ENCODE measurements around the gene B9D1. TPM values are rescaled to one million over a fixed set of nuclear protein-coding genes. Genes with fewer than 3 reads are reported as not detected.

B9D1 gene
- total and polyA plus RNA-seq, 2 of the 13 experiments (the other 11 are each of a cell fraction or from before 2014, with no cell fraction given) = 27.7 to 31.1 TPM

DNA sequence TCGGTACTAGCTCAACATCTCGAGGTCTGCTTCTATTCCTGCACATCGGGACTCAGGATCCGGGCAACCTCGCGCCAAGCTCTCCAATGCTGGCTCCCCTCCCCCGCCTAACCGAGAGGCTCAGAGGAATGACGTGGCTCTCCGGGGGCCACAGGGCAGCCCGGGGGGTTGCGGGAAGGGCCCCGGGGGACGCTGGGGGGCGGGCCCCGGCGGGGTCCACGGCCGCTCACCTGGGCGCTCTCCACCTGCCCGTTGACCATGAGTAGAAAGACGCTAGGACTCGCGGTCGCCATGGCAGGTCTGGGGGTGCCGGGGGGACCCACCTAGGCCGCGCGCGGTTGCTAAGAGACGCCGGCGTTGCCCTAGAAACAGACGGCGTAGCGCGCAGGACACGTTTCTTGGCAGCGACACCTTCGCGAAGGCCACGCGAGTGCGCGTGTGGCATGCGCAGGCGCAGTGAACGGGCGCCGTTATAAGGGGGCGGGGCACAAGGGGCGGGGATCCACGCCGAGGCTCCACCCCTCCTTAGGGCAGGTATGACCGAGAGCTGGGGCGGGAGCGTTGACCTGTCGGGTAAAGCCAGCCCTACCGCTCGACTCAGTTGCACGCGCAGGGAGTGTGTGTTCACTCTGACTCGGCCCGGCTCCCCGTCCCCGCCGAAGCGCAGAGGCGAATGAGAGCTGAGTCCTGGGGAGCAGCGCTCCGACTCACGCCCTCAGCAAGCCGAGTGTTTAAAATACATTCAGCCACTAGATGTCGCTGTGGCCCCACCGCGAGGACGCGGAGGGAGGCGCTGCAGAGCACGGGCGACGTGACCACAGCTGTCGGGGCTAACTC, at the start of gene B9D1 (continued):
- TF ChIP-seq, protein P1, sequence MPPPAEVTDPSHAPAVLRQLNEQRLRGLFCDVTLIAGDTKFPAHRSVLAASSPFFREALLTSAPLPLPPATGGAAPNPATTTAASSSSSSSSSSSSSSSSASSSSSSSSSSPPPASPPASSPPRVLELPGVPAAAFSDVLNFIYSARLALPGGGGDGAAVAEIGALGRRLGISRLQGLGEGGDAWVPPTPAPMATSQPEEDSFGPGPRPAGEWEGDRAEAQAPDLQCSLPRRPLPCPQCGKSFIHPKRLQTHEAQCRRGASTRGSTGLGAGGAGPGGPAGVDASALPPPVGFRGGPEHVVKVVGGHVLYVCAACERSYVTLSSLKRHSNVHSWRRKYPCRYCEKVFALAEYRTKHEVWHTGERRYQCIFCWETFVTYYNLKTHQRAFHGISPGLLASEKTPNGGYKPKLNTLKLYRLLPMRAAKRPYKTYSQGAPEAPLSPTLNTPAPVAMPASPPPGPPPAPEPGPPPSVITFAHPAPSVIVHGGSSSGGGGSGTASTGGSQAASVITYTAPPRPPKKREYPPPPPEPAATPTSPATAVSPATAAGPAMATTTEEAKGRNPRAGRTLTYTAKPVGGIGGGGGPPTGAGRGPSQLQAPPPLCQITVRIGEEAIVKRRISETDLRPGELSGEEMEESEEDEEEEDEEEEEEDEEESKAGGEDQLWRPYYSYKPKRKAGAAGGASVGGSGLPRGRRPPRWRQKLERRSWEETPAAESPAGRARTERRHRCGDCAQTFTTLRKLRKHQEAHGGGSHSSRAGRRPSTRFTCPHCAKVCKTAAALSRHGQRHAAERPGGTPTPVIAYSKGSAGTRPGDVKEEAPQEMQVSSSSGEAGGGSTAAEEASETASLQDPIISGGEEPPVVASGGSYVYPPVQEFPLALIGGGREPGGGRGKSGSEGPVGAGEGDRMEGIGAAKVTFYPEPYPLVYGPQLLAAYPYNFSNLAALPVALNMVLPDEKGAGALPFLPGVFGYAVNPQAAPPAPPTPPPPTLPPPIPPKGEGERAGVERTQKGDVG (CRISPR knock-in tag; IDR thresholded peaks at IDR 0.05; ENCODE audit: borderline replicate concordance) = no peak
- TF ChIP-seq ZBTB8A (CRISPR knock-in tag; IDR thresholded peaks at IDR 0.05; ENCODE audit: borderline replicate concordance, low read depth) (peak; percentile 34; the same call in 1 of the 2 replicates), REL (CRISPR knock-in tag; conservative IDR thresholded peaks at IDR 0.05) (no peak), ZNF776 (CRISPR knock-in tag; IDR thresholded peaks at IDR 0.05) (peak; percentile 5; the same call in 1 of the 2 replicates), ZFP36L1 (CRISPR knock-in tag; IDR thresholded peaks at IDR 0.05) (peak; percentile 63; the same call in 1 of the 2 replicates), TOPORS (CRISPR knock-in tag; IDR thresholded peaks at IDR 0.05) (0 out of 2 replicates have a peak, but pooled peaks have one; percentile 42), REXO4 (CRISPR knock-in tag; IDR thresholded peaks at IDR 0.05; ENCODE audit: borderline replicate concordance) (no peak), ZNF33B (CRISPR knock-in tag; IDR thresholded peaks at IDR 0.05) (no peak), ZNF878 (CRISPR knock-in tag; IDR thresholded peaks at IDR 0.05) (no peak)
- TF ChIP-seq, protein P2, sequence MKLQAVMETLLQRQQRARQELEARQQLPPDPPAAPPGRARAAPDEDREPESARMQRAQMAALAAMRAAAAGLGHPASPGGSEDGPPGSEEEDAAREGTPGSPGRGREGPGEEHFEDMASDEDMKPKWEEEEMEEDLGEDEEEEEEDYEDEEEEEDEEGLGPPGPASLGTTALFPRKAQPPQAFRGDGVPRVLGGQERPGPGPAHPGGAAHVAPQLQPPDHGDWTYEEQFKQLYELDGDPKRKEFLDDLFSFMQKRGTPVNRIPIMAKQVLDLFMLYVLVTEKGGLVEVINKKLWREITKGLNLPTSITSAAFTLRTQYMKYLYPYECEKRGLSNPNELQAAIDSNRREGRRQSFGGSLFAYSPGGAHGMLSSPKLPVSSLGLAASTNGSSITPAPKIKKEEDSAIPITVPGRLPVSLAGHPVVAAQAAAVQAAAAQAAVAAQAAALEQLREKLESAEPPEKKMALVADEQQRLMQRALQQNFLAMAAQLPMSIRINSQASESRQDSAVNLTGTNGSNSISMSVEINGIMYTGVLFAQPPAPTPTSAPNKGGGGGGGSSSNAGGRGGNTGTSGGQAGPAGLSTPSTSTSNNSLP (IDR thresholded peaks at IDR 0.05; ENCODE audit: low read depth, low read length) = no peak
- TF ChIP-seq, protein P3, sequence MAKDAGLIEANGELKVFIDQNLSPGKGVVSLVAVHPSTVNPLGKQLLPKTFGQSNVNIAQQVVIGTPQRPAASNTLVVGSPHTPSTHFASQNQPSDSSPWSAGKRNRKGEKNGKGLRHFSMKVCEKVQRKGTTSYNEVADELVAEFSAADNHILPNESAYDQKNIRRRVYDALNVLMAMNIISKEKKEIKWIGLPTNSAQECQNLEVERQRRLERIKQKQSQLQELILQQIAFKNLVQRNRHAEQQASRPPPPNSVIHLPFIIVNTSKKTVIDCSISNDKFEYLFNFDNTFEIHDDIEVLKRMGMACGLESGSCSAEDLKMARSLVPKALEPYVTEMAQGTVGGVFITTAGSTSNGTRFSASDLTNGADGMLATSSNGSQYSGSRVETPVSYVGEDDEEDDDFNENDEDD (CRISPR knock-in tag; IDR thresholded peaks at IDR 0.05; ENCODE audit: borderline replicate concordance) = peak; percentile 47; the same call in 1 of the 2 replicates
- TF ChIP-seq, protein P4, sequence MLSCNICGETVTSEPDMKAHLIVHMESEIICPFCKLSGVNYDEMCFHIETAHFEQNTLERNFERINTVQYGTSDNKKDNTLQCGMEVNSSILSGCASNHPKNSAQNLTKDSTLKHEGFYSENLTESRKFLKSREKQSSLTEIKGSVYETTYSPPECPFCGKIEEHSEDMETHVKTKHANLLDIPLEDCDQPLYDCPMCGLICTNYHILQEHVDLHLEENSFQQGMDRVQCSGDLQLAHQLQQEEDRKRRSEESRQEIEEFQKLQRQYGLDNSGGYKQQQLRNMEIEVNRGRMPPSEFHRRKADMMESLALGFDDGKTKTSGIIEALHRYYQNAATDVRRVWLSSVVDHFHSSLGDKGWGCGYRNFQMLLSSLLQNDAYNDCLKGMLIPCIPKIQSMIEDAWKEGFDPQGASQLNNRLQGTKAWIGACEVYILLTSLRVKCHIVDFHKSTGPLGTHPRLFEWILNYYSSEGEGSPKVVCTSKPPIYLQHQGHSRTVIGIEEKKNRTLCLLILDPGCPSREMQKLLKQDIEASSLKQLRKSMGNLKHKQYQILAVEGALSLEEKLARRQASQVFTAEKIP (CRISPR knock-in tag; IDR thresholded peaks at IDR 0.05; ENCODE audit: borderline replicate concordance) = no peak
- TF ChIP-seq, protein P5, sequence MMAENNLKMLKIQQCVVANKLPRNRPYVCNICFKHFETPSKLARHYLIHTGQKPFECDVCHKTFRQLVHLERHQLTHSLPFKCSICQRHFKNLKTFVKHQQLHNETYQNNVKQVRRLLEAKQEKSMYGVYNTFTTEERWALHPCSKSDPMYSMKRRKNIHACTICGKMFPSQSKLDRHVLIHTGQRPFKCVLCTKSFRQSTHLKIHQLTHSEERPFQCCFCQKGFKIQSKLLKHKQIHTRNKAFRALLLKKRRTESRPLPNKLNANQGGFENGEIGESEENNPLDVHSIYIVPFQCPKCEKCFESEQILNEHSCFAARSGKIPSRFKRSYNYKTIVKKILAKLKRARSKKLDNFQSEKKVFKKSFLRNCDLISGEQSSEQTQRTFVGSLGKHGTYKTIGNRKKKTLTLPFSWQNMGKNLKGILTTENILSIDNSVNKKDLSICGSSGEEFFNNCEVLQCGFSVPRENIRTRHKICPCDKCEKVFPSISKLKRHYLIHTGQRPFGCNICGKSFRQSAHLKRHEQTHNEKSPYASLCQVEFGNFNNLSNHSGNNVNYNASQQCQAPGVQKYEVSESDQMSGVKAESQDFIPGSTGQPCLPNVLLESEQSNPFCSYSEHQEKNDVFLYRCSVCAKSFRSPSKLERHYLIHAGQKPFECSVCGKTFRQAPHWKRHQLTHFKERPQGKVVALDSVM (CRISPR knock-in tag; IDR thresholded peaks at IDR 0.05) = no peak
- TF ChIP-seq, protein P6, sequence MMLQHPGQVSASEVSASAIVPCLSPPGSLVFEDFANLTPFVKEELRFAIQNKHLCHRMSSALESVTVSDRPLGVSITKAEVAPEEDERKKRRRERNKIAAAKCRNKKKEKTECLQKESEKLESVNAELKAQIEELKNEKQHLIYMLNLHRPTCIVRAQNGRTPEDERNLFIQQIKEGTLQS (CRISPR knock-in tag; IDR thresholded peaks at IDR 0.05) = no peak
